ENCODE measurements around the gene ANO1. TPM values are rescaled to one million over a fixed set of nuclear protein-coding genes. Genes with fewer than 3 reads are reported as not detected.

The ANO1 gene
- polyA plus RNA-seq, 3 donors, result not detected

- no peak overlapping the region for H3K9ac ChIP-seq (ENCODE audit: insufficient read depth, low read length, poor library complexity, severe bottlenecking)
- WGBS (ENCODE audit: insufficient coverage), result 86% methylated on average over 8 of the region's 8 CpGs
- no peak overlapping the region for H3K4me2 ChIP-seq (replicated peaks; ENCODE audit: extremely low read depth, low read length, poor library complexity, severe bottlenecking)
- Mint-ChIP-seq H3K27me3 (ENCODE audit: low read depth in 3 of 3) (peaks cover 56 to 83% (median 68%) of the 10 kb centered on the region in 3 donors), H3K9me3 (peaks cover 0 to 5% (median 0%) of the 10 kb centered on the region in 7 donors), H3K36me3 (no peaks in the 10 kb centered on the region), H3K4me3 (no peak overlapping the region), H3K4me1 (no peaks in the 10 kb centered on the region), H3K27ac (no peak overlapping the region)
- H3K79me2 ChIP-seq (ENCODE audit: insufficient read depth, low read length), result no peaks in the 10 kb centered on the region
- H3K27me3 ChIP-seq (ENCODE audit: control insufficient read depth in 2 of 2, insufficient read depth in 2 of 2, low read length in 2 of 2), result peaks cover 20 to 78% of the 10 kb centered on the region in 2 donors
- intact Hi-C loops (cut with micrococcal nuclease), result no loop called here
- peaks cover 0 to 7% of the 10 kb centered on the region in 2 donors for H3K9me3 ChIP-seq (replicated peaks in 1 of 2; ENCODE audit: control insufficient read depth in 1 of 2, insufficient read depth in 1 of 2, low read length in 2 of 2)
- H3K36me3 ChIP-seq (replicated peaks in 1 of 2; ENCODE audit: control insufficient read depth in 1 of 2, insufficient read depth in 2 of 2, low read length in 2 of 2), result no peaks in the 10 kb centered on the region
- no peaks in the 10 kb centered on the region for H4K20me1 ChIP-seq (ENCODE audit: insufficient read depth, low read length)
- H3K4me1 ChIP-seq (ENCODE audit: control insufficient read depth in 1 of 2, insufficient read depth in 2 of 2, low read length in 2 of 2), result no peaks in the 10 kb centered on the region
- no peak overlapping the region for H2AFZ ChIP-seq (ENCODE audit: insufficient read depth, low read depth, low read length, poor library complexity, severe bottlenecking)
- no peak for DNase-seq
- no peak overlapping the region for H3K27ac ChIP-seq (ENCODE audit: low read depth in 1 of 2, low read length in 2 of 2)
- no peak for TF ChIP-seq CTCF (IDR thresholded peaks at IDR 0.05)
- H3K4me3 ChIP-seq (replicated peaks in 1 of 3; ENCODE audit: low read depth in 2 of 3, low read length in 3 of 3), result no peak overlapping the region
These were observed 2.3 kb upstream of the ANO1 start for GRCh38 chr11:70075836-70076235.

- WGBS (ENCODE audit: insufficient coverage), result 78% methylated on average over 4 of the region's 6 CpGs
- H3K4me2 ChIP-seq (replicated peaks; ENCODE audit: extremely low read depth, low read length, poor library complexity, severe bottlenecking), result no peak overlapping the region
- H3K27me3 ChIP-seq (ENCODE audit: control insufficient read depth in 2 of 2, insufficient read depth in 2 of 2, low read length in 2 of 2), result peaks cover 20 to 78% of the 10 kb centered on the region in 2 donors
These were observed 1.6 kb upstream of the ANO1 start for GRCh38 chr11:70076461-70076931.

More at GRCh38 chr11:70076461-70076931, 1.6 kb upstream of the ANO1 start:
- intact Hi-C loops (cut with micrococcal nuclease), result no loop called here
- H3K27ac Mint-ChIP-seq, result no peak overlapping the region
- H3K4me1 ChIP-seq (ENCODE audit: control insufficient read depth in 1 of 2, insufficient read depth in 2 of 2, low read length in 2 of 2), result no peaks in the 10 kb centered on the region
- H4K20me1 ChIP-seq (ENCODE audit: insufficient read depth, low read length), result no peaks in the 10 kb centered on the region
- H3K36me3 ChIP-seq (replicated peaks in 1 of 2; ENCODE audit: control insufficient read depth in 1 of 2, insufficient read depth in 2 of 2, low read length in 2 of 2), result no peaks in the 10 kb centered on the region
- H3K27me3 Mint-ChIP-seq (ENCODE audit: low read depth in 3 of 3), result peaks cover 56 to 86% (median 71%) of the 10 kb centered on the region in 3 donors
- H3K9ac ChIP-seq (ENCODE audit: insufficient read depth, low read length, poor library complexity, severe bottlenecking), result no peak overlapping the region
- H3K4me3 ChIP-seq (replicated peaks in 1 of 3; ENCODE audit: low read depth in 2 of 3, low read length in 3 of 3), result no peak overlapping the region
- H3K4me3 Mint-ChIP-seq, result peak overlapping the region in 1 of 2 donors; percentile 21
- no peak overlapping the region for H2AFZ ChIP-seq (ENCODE audit: insufficient read depth, low read depth, low read length, poor library complexity, severe bottlenecking)
- peaks cover 0 to 5% (median 0%) of the 10 kb centered on the region in 7 donors for H3K9me3 Mint-ChIP-seq
- peaks cover 0 to 7% of the 10 kb centered on the region in 2 donors for H3K9me3 ChIP-seq (replicated peaks in 1 of 2; ENCODE audit: control insufficient read depth in 1 of 2, insufficient read depth in 1 of 2, low read length in 2 of 2)
- no peak for TF ChIP-seq CTCF (IDR thresholded peaks at IDR 0.05)
- H3K4me1 Mint-ChIP-seq, result no peaks in the 10 kb centered on the region
- no peak for DNase-seq
- no peak overlapping the region for H3K27ac ChIP-seq (ENCODE audit: low read depth in 1 of 2, low read length in 2 of 2)
- no peaks in the 10 kb centered on the region for H3K79me2 ChIP-seq (ENCODE audit: insufficient read depth, low read length)
- H3K36me3 Mint-ChIP-seq, result no peaks in the 10 kb centered on the region
